ENCODE measurements around the gene DNAJC4.

GRCh38 chr11:64224151-64224890 is 6.0 kb upstream of the DNAJC4 start:
- TF ChIP-seq POLR2AphosphoS5 (IDR thresholded peaks at IDR 0.05; ENCODE audit: borderline replicate concordance, low read depth, low read length) = no peak
- no peak for TF ChIP-seq FOXP2 (optimal IDR thresholded peaks at IDR 0.05; ENCODE audit: control extremely low read depth, extremely low read length, insufficient read depth)
